Measurements from ENCODE around the gene AMOTL1. TPM values are rescaled to one million over a fixed set of nuclear protein-coding genes. Genes with fewer than 3 reads are reported as not detected.
"Not testable (repeated sequence)": the region's sequence is repeated elsewhere in the genome, so short reads cannot be mapped to it uniquely, and the experiment has no call there.

The AMOTL1 gene
- total RNA-seq, 1 experiment from 2014 or later, result 18.0 TPM

DNA sequence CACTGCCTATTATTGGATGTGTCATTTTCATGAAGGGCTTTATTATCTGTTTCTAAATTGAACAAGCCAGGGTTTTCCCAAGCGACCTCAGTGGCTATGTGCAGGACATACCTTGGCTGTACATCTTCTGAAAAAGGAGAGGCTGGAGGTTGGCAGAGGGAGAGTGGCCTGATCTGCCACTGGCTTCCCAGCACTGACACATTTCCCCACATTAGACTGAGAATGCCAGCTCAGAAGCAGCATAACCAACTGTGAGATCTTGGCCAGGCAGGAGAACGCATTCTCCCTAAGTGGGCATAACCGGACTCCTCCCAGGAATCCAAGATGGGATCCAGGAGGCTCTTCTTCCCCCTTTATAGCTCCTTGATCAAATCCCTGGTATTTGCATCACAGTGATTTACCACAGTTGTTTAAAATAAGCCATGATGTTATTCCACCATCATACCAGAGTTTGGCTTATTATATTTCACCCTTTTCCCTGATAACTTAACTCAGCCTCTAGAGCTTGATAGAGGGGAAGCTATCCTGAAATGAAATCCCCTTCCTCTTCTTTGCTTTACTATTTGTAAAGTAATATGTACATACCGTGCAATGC, 33.8 kb downstream of the AMOTL1 start:
- no peak for DNase-seq
- peaks cover 11% of the 10 kb centered on the region for H3K36me3 ChIP-seq (replicated peaks; ENCODE audit: control insufficient read depth, insufficient read depth, low read length)

DNA sequence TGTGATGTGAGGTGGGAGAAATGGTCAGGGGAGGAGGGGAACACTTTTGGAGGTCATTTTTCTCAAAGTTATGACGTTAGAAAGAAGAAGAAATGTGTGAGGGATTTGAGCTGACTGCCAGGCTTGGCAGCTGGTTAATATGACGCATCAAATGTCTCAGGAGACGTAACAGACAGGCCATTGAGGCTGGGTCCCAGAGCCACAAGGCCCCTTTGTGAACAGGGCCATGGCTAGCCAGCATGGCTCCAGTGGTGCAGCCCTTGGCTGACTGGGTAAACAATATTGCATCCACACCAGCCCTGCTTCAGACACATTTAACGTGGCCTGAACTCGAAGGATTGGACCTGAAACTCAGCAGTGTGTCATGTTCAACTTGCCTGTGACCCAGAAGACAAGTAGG, 34.3 kb downstream of the AMOTL1 start:
- DNase-seq, result no peak
- H3K36me3 ChIP-seq (replicated peaks; ENCODE audit: control insufficient read depth, insufficient read depth, low read length), result peaks cover 11% of the 10 kb centered on the region
- H3K4me3 ChIP-seq (ENCODE audit: insufficient read depth, low read depth, low read length), result no peak overlapping the region
- H3K27me3 ChIP-seq (ENCODE audit: control insufficient read depth, insufficient read depth, low read length), result no peaks in the 10 kb centered on the region

More for the DNA sequence above, 33.8 kb downstream of the AMOTL1 start:
- Histone ChIP-seq H3K27me3 (ENCODE audit: control insufficient read depth, insufficient read depth, low read length) (no peaks in the 10 kb centered on the region), H3K4me3 (ENCODE audit: insufficient read depth, low read depth, low read length) (no peak overlapping the region)

GRCh38 chr11:94803491-94803890, 35.3 kb downstream of the AMOTL1 start:
- H3K4me3 ChIP-seq (ENCODE audit: insufficient read depth, low read depth, low read length), result no peak overlapping the region
- H3K36me3 ChIP-seq (replicated peaks; ENCODE audit: control insufficient read depth, insufficient read depth, low read length), result peaks cover 11% of the 10 kb centered on the region

GRCh38 chr11:94804874-94805273, 36.7 kb downstream of the AMOTL1 start:
- Histone ChIP-seq H3K4me3 (ENCODE audit: insufficient read depth, low read depth, low read length) (no peak overlapping the region), H3K27me3 (ENCODE audit: control insufficient read depth, insufficient read depth, low read length) (no peaks in the 10 kb centered on the region), H3K36me3 (replicated peaks; ENCODE audit: control insufficient read depth, insufficient read depth, low read length) (peaks cover 8% of the 10 kb centered on the region)
- DNase-seq, result no peak

More at GRCh38 chr11:94803491-94803890, 35.3 kb downstream of the AMOTL1 start:
- H3K27me3 ChIP-seq (ENCODE audit: control insufficient read depth, insufficient read depth, low read length), result no peaks in the 10 kb centered on the region
- DNase-seq, result no peak

- no peak overlapping the region for H3K4me3 ChIP-seq (ENCODE audit: insufficient read depth, low read depth, low read length)
- DNase-seq, result no peak
- no peaks in the 10 kb centered on the region for H3K27me3 ChIP-seq (ENCODE audit: control insufficient read depth, insufficient read depth, low read length)
- peaks cover 7% of the 10 kb centered on the region for H3K36me3 ChIP-seq (replicated peaks; ENCODE audit: control insufficient read depth, insufficient read depth, low read length)
Observed at GRCh38 chr11:94806014-94806413, 37.9 kb downstream of the AMOTL1 start.

- Histone ChIP-seq H3K4me3 (ENCODE audit: insufficient read depth, low read depth, low read length) (no peak overlapping the region), H3K36me3 (replicated peaks; ENCODE audit: control insufficient read depth, insufficient read depth, low read length) (peaks cover 5% of the 10 kb centered on the region), H3K27me3 (ENCODE audit: control insufficient read depth, insufficient read depth, low read length) (no peaks in the 10 kb centered on the region)
- DNase-seq, result no peak
Observed at GRCh38 chr11:94806419-94806818, 38.3 kb downstream of the AMOTL1 start.

DNA sequence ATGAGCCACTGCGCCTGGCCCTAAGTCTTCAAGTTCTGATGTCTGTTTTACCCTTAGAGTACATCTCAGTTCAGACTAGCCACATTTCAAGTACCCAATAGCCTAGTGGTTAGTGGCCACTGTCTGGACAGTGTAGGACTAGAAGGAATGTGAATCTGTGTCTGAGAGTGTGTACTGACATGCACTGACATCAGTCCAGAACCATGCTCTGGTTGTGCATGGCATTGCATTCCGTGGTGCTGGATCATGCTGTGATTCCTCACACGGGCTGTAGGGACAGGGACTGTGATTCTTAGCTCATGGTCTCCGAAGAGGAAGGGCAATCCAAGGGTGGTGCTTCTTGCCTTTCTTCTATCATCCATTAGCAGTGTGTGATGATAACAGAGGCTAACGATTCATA, 41.1 kb downstream of the AMOTL1 start:
- no peak for DNase-seq
- no peak overlapping the region for H3K4me3 ChIP-seq (ENCODE audit: insufficient read depth, low read depth, low read length)
- H3K36me3 ChIP-seq (replicated peaks; ENCODE audit: control insufficient read depth, insufficient read depth, low read length), result peaks cover 9% of the 10 kb centered on the region
- H3K27me3 ChIP-seq (ENCODE audit: control insufficient read depth, insufficient read depth, low read length), result no peaks in the 10 kb centered on the region

DNA sequence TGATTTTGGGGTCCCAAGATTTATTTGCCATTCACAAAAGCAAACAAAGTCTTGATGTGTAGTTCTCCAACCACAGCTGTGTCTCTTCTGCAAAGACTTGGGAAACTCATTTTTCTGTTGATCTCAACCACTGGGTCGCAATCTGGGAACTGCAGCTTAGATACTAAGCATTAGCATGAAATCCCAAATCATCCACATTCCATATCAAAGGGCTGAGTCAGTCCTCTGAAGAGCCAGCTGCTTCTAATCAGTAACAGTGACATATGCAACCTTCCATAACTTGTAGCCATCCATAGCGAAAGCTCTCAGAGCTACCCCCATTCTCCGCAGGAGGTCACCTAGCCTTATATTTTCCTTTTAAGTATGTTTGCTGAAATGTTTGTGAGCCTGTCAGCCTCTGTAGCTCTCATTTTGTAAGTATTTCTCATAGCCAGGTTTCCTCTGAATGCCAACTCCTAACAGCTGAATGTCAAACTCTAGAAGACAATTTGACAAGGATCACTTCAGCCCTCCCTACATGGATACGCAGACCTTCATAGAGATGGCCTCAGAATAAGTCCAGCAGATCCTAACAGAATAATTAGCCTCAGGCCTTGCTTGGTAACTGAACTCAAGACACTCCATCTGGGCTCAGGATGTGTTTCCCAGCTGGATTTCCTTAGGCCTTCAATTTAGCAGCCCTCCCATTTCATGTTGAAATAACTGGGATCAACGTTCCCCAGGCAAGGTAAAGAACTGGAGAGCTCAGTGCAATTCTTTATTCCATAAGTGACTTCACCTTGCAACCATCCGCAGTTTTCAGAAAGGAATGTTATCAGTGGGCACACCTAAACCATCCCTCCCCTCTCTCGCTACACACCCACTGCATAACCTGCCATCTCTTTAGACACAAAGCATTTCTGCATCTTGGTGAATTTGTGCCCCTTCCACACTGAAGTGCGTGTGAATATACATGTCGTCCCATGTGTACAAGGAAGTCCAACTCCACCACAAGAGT, 44.9 kb downstream of the AMOTL1 start:
- not testable (repeated sequence) for H3K4me3 ChIP-seq (ENCODE audit: insufficient read depth, low read depth, low read length); H3K27me3 ChIP-seq (ENCODE audit: control insufficient read depth, insufficient read depth, low read length); DNase-seq
- H3K36me3 ChIP-seq (replicated peaks; ENCODE audit: control insufficient read depth, insufficient read depth, low read length), result peaks cover 11% of the 10 kb centered on the region

DNA sequence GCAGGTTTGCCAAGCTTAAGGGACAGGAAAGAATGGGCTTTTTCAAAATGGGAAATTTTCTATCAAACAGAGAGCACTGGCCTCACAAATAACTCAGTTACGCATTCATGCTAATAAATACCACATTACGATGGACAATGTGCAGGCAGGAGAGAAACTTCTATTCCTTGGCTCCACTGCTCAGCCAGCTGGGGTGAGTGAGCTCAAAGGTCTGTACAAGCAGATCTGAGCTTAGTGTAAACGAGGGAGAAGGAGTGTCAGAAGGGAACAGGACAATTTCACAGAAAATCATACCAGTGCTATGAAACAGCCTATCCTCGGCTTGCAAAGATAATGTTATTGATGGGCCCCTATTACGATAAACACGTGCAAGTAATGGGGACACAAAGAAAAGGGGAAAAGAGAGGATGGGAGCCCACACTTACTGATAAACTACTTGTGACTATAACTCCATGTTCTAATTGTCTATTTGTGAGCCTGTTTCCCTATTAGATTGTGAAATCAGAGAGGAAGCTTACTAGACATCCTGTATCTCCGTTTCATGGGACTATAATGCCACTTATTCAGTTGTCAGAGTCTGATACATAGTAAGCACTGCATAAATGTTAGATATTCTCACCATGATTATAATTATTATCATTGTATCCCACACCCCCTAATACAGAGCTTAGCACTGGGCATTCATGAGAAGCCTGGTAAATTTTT, 46.3 kb downstream of the AMOTL1 start:
- Histone ChIP-seq H3K27me3 (ENCODE audit: control insufficient read depth, insufficient read depth, low read length) (no peaks in the 10 kb centered on the region), H3K4me3 (ENCODE audit: insufficient read depth, low read depth, low read length) (no peak overlapping the region), H3K36me3 (replicated peaks; ENCODE audit: control insufficient read depth, insufficient read depth, low read length) (peaks cover 11% of the 10 kb centered on the region)
- no peak for DNase-seq

DNA sequence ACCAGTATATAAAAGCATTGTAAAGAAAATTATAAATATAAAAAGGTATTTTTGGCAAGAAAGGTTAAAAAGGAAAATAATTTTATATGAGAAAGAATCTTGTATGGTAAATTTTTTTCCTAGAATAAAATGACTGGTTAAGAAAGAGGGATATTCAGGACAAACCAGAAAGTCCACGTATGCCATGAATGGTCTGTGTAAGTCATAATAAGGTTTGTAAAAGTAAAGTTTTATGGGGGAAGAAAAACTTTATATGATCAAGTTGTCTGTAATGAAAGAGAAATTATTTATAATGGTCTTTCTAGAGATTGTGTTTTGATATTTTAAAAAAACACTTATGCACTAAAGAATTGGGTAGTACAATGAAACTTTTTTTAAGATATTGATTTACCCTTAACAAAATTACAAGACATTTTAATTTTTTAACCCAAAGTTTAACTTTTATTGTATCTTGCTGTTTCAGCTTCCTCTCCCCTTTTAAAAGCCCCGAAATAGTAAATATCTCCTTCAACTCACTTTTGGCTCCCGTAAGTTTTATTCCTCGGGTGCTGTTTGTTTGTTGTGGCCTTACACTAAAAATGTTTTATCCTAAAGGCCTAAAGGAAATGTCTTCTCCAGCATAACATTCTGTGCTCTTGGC, 47.7 kb downstream of the AMOTL1 start:
- H3K27me3 ChIP-seq (ENCODE audit: control insufficient read depth, insufficient read depth, low read length), result no peaks in the 10 kb centered on the region
- DNase-seq, result no peak
- H3K36me3 ChIP-seq (replicated peaks; ENCODE audit: control insufficient read depth, insufficient read depth, low read length), result peaks cover 11% of the 10 kb centered on the region
- H3K4me3 ChIP-seq (ENCODE audit: insufficient read depth, low read depth, low read length), result no peak overlapping the region

GRCh38 chr11:94820480-94820879, 52.3 kb downstream of the AMOTL1 start:
- Histone ChIP-seq H3K36me3 (replicated peaks; ENCODE audit: control insufficient read depth, insufficient read depth, low read length) (peaks cover 10% of the 10 kb centered on the region), H3K4me3 (ENCODE audit: insufficient read depth, low read depth, low read length) (no peak overlapping the region), H3K27me3 (ENCODE audit: control insufficient read depth, insufficient read depth, low read length) (no peaks in the 10 kb centered on the region)
- DNase-seq, result no peak

DNA sequence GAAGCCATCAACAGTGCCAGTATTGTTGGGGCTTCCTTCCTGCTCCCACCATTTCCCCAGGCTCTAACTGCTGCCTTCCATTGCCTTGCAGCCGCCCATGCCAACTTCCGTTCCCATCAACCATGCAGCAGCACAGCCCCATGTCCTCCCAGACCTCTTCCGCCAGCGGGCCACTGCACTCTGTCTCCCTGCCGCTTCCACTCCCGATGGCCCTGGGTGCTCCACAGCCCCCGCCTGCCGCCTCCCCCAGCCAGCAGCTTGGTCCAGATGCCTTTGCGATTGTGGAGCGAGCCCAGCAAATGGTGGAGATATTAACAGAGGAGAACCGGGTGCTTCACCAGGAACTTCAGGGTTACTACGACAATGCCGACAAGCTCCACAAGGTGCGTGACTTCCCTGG, 53.3 kb downstream of the AMOTL1 start:
- DNase-seq, result no peak
- no peaks in the 10 kb centered on the region for H3K27me3 ChIP-seq (ENCODE audit: control insufficient read depth, insufficient read depth, low read length)
- H3K4me3 ChIP-seq (ENCODE audit: insufficient read depth, low read depth, low read length), result no peak overlapping the region
- H3K36me3 ChIP-seq (replicated peaks; ENCODE audit: control insufficient read depth, insufficient read depth, low read length), result peaks cover 11% of the 10 kb centered on the region

- Histone ChIP-seq H3K4me3 (ENCODE audit: insufficient read depth, low read depth, low read length) (no peak overlapping the region), H3K36me3 (replicated peaks; ENCODE audit: control insufficient read depth, insufficient read depth, low read length) (peaks cover 10% of the 10 kb centered on the region), H3K27me3 (ENCODE audit: control insufficient read depth, insufficient read depth, low read length) (no peaks in the 10 kb centered on the region)
- DNase-seq, result no peak
Observed at GRCh38 chr11:94822080-94822479, 53.9 kb downstream of the AMOTL1 start.

DNA sequence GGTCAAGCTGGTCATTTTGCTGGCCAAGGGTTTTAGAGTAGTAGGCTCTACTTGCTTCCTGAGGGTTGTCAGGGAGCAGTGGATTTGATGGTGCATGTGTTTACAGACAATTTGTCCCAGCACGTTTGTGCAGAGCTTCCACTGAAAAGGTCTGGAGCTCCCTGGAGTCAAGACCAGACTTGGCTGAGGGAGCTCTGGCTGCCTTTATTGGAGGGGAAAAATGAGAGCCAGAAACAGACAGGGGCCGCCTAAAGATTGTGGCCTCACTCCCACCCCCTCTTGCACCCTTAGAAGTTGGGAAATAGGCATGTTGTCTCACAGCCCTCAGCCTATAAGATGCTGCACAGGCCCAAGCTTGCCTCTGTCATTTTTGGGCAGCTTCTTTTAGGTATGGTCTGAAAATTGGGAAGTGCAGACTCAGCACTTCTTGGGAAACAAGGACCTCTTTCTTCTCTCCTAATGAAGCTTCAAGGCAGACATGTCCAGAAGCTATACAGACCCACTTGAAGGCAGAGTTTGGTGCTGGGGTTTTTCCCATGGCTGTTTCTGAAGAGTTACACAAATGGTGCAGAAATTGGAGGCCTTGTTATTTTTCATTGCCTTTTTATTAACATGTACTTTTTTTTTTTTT, 55.1 kb downstream of the AMOTL1 start:
- Histone ChIP-seq H3K36me3 (replicated peaks; ENCODE audit: control insufficient read depth, insufficient read depth, low read length) (peaks cover 12% of the 10 kb centered on the region), H3K27me3 (ENCODE audit: control insufficient read depth, insufficient read depth, low read length) (no peaks in the 10 kb centered on the region), H3K4me3 (ENCODE audit: insufficient read depth, low read depth, low read length) (no peak overlapping the region)
- DNase-seq, result no peak

Measured in H7 (cell line).